ENCODE measurements around the gene PRSS57. TPM values are rescaled to one million over a fixed set of nuclear protein-coding genes. Genes with fewer than 3 reads are reported as not detected.

PRSS57 gene
- total RNA-seq, 1 experiment from 2014 or later, result not detected

DNA sequence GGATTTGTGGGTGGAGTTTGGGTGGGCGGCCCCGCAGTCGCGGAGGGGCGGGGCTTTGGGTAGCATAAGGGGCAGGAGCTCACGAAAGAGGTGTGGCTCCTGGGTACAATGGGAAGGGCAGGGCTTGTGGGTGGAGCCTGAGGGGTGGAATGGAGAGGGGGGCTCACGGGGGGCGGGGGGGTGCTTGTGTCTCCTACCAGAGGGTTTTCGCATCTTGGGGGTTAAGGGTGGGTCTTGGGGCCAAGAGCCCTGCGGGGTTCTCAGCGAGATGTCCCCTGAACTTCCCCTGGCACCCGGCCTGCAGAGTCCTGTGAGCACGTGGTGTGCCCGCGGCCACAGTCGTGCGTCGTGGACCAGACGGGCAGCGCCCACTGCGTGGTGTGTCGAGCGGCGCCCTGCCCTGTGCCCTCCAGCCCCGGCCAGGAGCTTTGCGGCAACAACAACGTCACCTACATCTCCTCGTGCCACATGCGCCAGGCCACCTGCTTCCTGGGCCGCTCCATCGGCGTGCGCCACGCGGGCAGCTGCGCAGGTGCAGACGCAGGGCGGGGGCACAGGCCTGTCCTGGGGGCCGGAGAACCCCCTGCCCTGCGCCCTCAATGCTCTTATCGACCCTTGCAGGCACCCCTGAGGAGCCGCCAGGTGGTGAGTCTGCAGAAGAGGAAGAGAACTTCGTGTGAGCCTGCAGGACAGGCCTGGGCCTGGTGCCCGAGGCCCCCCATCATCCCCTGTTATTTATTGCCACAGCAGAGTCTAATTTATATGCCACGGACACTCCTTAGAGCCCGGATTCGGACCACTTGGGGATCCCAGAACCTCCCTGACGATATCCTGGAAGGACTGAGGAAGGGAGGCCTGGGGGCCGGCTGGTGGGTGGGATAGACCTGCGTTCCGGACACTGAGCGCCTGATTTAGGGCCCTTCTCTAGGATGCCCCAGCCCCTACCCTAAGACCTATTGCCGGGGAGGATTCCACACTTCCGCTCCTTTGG is 13.9 kb downstream of the PRSS57 start:
- Mint-ChIP-seq H3K4me3 (ENCODE audit: unreplicated experiment) (peak overlapping the region; percentile 65), H3K4me1 (ENCODE audit: insufficient read depth, unreplicated experiment) (peaks cover 6% of the 10 kb centered on the region), H3K27ac (ENCODE audit: low read depth, unreplicated experiment) (peak overlapping the region; percentile 66), H3K36me3 (ENCODE audit: insufficient read depth, unreplicated experiment) (peaks cover 73% of the 10 kb centered on the region), H3K9me3 (ENCODE audit: unreplicated experiment) (no peaks in the 10 kb centered on the region), H3K27me3 (ENCODE audit: insufficient read depth, unreplicated experiment) (no peaks in the 10 kb centered on the region)
- CTCF ChIA-PET, result interaction anchor here (1.0 kb wide), 1 partner anchor 97 kb away, joined by 3 read pairs; no protein-coding TSS in a partner anchor
- POLR2A ChIA-PET, result interaction anchor here (0.6 to 6.8 kb wide), 6 partner anchors 18 to 1173 kb away, joined by 3 to 49 read pairs (median 4); partner anchors contain the start of gene RNF126
- intact Hi-C loops (cut with micrococcal nuclease), result no loop called here
- DNase-seq (ENCODE audit: unreplicated experiment), result no peak
- TF ChIP-seq, protein P1, sequence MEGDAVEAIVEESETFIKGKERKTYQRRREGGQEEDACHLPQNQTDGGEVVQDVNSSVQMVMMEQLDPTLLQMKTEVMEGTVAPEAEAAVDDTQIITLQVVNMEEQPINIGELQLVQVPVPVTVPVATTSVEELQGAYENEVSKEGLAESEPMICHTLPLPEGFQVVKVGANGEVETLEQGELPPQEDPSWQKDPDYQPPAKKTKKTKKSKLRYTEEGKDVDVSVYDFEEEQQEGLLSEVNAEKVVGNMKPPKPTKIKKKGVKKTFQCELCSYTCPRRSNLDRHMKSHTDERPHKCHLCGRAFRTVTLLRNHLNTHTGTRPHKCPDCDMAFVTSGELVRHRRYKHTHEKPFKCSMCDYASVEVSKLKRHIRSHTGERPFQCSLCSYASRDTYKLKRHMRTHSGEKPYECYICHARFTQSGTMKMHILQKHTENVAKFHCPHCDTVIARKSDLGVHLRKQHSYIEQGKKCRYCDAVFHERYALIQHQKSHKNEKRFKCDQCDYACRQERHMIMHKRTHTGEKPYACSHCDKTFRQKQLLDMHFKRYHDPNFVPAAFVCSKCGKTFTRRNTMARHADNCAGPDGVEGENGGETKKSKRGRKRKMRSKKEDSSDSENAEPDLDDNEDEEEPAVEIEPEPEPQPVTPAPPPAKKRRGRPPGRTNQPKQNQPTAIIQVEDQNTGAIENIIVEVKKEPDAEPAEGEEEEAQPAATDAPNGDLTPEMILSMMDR (IDR thresholded peaks at IDR 0.05; ENCODE audit: unreplicated experiment), result no peak
- no TSS peak for BruUV-seq (replicated peaks)

DNA sequence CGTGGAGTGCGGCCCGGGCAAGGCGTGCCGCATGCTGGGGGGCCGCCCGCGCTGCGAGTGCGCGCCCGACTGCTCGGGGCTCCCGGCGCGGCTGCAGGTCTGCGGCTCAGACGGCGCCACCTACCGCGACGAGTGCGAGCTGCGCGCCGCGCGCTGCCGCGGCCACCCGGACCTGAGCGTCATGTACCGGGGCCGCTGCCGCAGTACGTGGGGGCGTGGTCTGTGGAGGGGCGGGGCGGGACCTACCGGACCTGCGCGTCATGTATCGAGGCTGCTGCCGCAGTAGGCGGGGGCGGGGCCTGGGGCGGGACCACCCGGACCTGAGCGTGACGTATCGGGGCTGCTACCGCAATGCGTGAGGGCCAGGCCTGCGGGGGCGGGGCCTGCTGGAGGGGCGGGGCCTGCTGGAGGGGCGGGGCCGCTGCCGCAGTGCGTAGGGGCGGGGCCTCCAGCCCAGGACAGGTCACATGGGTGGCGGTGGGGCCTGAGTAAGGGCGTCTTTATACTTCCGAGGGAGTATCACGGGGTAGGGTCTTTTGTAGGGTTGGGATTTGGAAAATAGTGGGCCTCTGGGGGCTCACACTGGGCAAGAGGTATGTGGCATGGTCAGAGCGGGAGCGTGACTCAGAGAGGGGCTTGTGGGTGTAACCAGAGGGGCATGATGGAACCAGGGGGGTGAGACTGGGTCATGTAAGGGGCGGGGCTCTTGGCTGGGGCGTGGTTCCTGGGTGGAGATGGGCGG is 14.8 kb downstream of the PRSS57 start:
- Mint-ChIP-seq H3K27me3 (ENCODE audit: insufficient read depth, unreplicated experiment) (no peaks in the 10 kb centered on the region), H3K4me3 (ENCODE audit: unreplicated experiment) (peak overlapping the region; percentile 65), H3K27ac (ENCODE audit: low read depth, unreplicated experiment) (peak overlapping the region; percentile 63), H3K9me3 (ENCODE audit: unreplicated experiment) (no peaks in the 10 kb centered on the region), H3K4me1 (ENCODE audit: insufficient read depth, unreplicated experiment) (peaks cover 9% of the 10 kb centered on the region), H3K36me3 (ENCODE audit: insufficient read depth, unreplicated experiment) (peaks cover 68% of the 10 kb centered on the region)
- ChIA-PET CTCF (interaction anchor here (0.6 to 1.0 kb wide), 2 partner anchors 17 to 96 kb away, joined by 3 read pairs; no protein-coding TSS in a partner anchor), POLR2A (interaction anchor here (0.6 to 6.8 kb wide), 12 partner anchors 11 to 1174 kb away, joined by 3 to 49 read pairs (median 4); partner anchors contain the start of genes BSG and RNF126)
- intact Hi-C loops (cut with micrococcal nuclease), result no loop called here
- TF ChIP-seq, protein P1 (IDR thresholded peaks at IDR 0.05; ENCODE audit: unreplicated experiment), result peak; percentile 45
- BruUV-seq (replicated peaks), result no TSS peak
- peak; percentile 97 for DNase-seq (ENCODE audit: unreplicated experiment)

DNA sequence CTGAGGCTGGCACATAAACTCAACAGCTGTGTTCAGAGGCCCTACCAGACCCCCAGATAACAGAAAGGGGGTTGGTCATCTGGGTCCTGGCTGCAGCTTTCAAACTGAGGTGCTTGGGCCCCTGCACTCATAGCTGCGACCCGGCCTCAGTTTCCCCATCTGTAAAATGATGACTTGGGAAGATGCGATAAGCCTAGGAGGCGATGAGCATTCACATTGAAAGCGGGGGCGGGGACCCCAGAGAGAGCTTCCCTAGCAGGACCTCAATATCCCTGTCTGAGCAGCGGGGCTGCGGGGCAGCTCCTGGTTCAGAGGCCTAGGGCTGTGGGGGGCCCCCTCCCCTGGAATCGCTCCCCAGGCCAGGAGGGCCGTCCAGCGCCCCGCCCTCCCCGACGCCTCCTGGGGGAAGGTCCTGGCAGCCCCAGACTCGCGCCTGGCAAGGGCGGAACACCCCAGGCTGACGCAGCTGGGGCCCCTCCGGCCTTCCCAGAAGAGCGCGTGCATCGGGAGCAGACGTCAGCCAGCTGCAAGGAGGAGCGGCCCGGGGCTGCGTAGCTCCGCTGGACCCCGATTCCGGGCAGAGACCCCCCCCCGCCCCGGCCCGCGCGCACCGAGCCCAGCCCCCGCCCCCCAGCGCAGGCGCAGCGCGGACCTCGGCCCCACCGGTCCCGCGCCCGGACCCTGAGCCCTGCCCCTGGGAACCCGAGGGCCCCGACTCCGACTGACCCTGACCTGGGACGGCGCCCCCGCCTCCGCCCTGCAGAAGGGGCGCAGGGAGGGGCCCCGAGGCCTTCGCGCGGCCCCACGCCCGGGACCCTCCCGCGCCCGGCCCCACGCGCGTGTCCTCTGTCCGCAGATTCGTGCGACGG is 15.6 kb downstream of the PRSS57 start:
- TF ChIP-seq, protein P1 (IDR thresholded peaks at IDR 0.05; ENCODE audit: unreplicated experiment), result no peak
- ChIA-PET POLR2A (interaction anchor here (0.6 to 6.8 kb wide), 12 partner anchors 10 to 573 kb away, joined by 3 to 49 read pairs (median 4); partner anchors contain the start of genes BSG, POLRMT and RNF126), CTCF (interaction anchor here (0.7 to 2.0 kb wide), 3 partner anchors 11 to 95 kb away, joined by 3 to 7 read pairs (median 3); no protein-coding TSS in a partner anchor)
- Mint-ChIP-seq H3K9me3 (ENCODE audit: unreplicated experiment) (no peaks in the 10 kb centered on the region), H3K36me3 (ENCODE audit: insufficient read depth, unreplicated experiment) (peaks cover 61% of the 10 kb centered on the region), H3K4me1 (ENCODE audit: insufficient read depth, unreplicated experiment) (peaks cover 13% of the 10 kb centered on the region), H3K27me3 (ENCODE audit: insufficient read depth, unreplicated experiment) (no peaks in the 10 kb centered on the region), H3K4me3 (ENCODE audit: unreplicated experiment) (peak overlapping the region; percentile 65), H3K27ac (ENCODE audit: low read depth, unreplicated experiment) (no peak overlapping the region)
- BruUV-seq (replicated peaks), result no TSS peak
- intact Hi-C loops (cut with micrococcal nuclease), result loop anchor here (5.0 kb wide), 1 partner anchor 73 kb away; the partner anchor contains the start of gene MISP
- peak; percentile 58 for DNase-seq (ENCODE audit: unreplicated experiment)

Measured in MCF 10A (cell line).